Liver (tissue), 9 donors: ENCODE results near the gene ECI2. TPM values are rescaled to one million over a fixed set of nuclear protein-coding genes. Genes with fewer than 3 reads are reported as not detected.

Experiments used
- DNase-seq: peaks from one replicate; pipeline ENCODE4 v3.0.0-alpha.2; 2017; ENCODE audit warnings: low spot score
- H3K27ac ChIP-seq, 2 donors: one replicate each; pipeline ENCODE4 v1.7.0; 2013; ENCODE audit warnings: inconsistent platforms in 2 of 2, low read length in 2 of 2, control low read depth in 1 of 2, low read depth in 1 of 2, mild to moderate bottlenecking in 1 of 2
- H3K27me3 ChIP-seq, 4 donors: one replicate each; pipeline versions ENCODE4 v1.6.1 to v1.7.0; 2013; ENCODE audit warnings: low read length in 3 of 4, inconsistent platforms in 1 of 4, mild to moderate bottlenecking in 1 of 4, moderate library complexity in 1 of 4; ENCODE audit not compliant: control insufficient read depth in 4 of 4, insufficient read depth in 4 of 4
- H3K36me3 ChIP-seq, 4 donors: one replicate each; pipeline versions ENCODE4 v1.6.1 to v1.7.0; 2013; ENCODE audit warnings: low read length in 3 of 4, mild to moderate bottlenecking in 3 of 4, low read depth in 1 of 4, moderate library complexity in 1 of 4; ENCODE audit not compliant: control insufficient read depth in 4 of 4, insufficient read depth in 3 of 4
- H3K4me1 ChIP-seq, 4 donors: one replicate each; pipeline versions ENCODE4 v1.6.1 to v1.7.0; 2013; ENCODE audit warnings: low read length in 3 of 4, mild to moderate bottlenecking in 3 of 4, moderate library complexity in 1 of 4; ENCODE audit not compliant: control insufficient read depth in 4 of 4, insufficient read depth in 4 of 4
- H3K4me3 ChIP-seq, 3 donors: one replicate each; pipeline versions ENCODE4 v1.6.1 to v1.7.0; 2013; ENCODE audit warnings: low read length in 3 of 3, control low read depth in 1 of 3, low read depth in 1 of 3, mild to moderate bottlenecking in 1 of 3
- H3K9ac ChIP-seq, 2 donors: one replicate each; pipeline ENCODE4 v1.7.0; 2013; ENCODE audit warnings: low read length in 2 of 2, mild to moderate bottlenecking in 2 of 2, moderate library complexity in 2 of 2, control low read depth in 1 of 2, low read depth in 1 of 2
- H3K9me3 ChIP-seq, 4 donors: one replicate each; pipeline versions ENCODE4 v1.6.1 to v1.7.0; 2013; ENCODE audit warnings: low read length in 3 of 4; ENCODE audit not compliant: control insufficient read depth in 4 of 4
- CTCF ChIP-seq: fragments of 150-350 bp; IDR thresholded peaks from 2 replicates; pipeline ENCODE4 v1.5.1; 2017; ENCODE audit warnings: improper control_type of control experiment, low read depth, low read length; ENCODE audit not compliant: missing input control
- FOXA2 ChIP-seq: IDR thresholded peaks from 2 replicates; pipeline ENCODE4 v1.6.1; 2016; ENCODE audit warnings: antibody characterized with exemption
- GABPA ChIP-seq, 2 donors: IDR thresholded peaks in 1 of 2; conservative IDR thresholded peaks in 1 of 2; 2 replicates each; pipeline ENCODE4 v1.6.1; 2016; ENCODE audit warnings: antibody characterized with exemption in 2 of 2, mild to moderate bottlenecking in 1 of 2, moderate library complexity in 1 of 2
- HNF4A ChIP-seq, 2 donors: conservative IDR thresholded peaks; 2 replicates each; pipeline ENCODE4 v1.6.1; 2016; ENCODE audit warnings: antibody characterized with exemption in 2 of 2, mild to moderate bottlenecking in 2 of 2
- HNF4G ChIP-seq: IDR thresholded peaks from 2 replicates; pipeline ENCODE4 v1.6.1; 2016; ENCODE audit warnings: antibody characterized with exemption
- JUND ChIP-seq, 2 donors: IDR thresholded peaks; 2 replicates each; pipeline ENCODE4 v1.6.1; 2016; ENCODE audit warnings: antibody characterized with exemption in 2 of 2
- NR2F2 ChIP-seq: IDR thresholded peaks from 2 replicates; pipeline ENCODE4 v1.6.1; 2016; ENCODE audit warnings: antibody characterized with exemption
- RXRA ChIP-seq, 2 donors: IDR thresholded peaks; 2 replicates each; pipeline ENCODE4 v1.6.1; 2017 to 2018; ENCODE audit warnings: antibody characterized with exemption in 2 of 2, mild to moderate bottlenecking in 1 of 2
- SP1 ChIP-seq: IDR thresholded peaks from 2 replicates; pipeline ENCODE4 v1.6.1; 2018; ENCODE audit warnings: antibody characterized with exemption, mild to moderate bottlenecking
- TAF1 ChIP-seq: conservative IDR thresholded peaks from 2 replicates; pipeline ENCODE4 v1.6.1; 2016; ENCODE audit warnings: antibody characterized with exemption, mild to moderate bottlenecking
- YY1 ChIP-seq: IDR thresholded peaks from 2 replicates; pipeline ENCODE4 v1.6.1; 2016; ENCODE audit warnings: antibody characterized with exemption, mild to moderate bottlenecking
- ZBTB33 ChIP-seq: IDR thresholded peaks from 2 replicates; pipeline ENCODE4 v1.6.1; 2016; ENCODE audit warnings: antibody characterized with exemption
- WGBS: extraction: QIAGEN DNeasy Blood & Tissue Kit; methylation state at CpG from one replicate; pipeline ENCODE4 v1.1.7; 2013; 5-methylcytosine and 5-hydroxymethylcytosine counted together
- polyA plus RNA-seq, 2 donors: library from polyadenylated mRNA; stranded (reverse) in 1 of 2; unstranded in 1 of 2; fragments of 200-250 nt in 1 of 2; fragments of >200 nt in 1 of 2; fragmentation: Nextera tagmentation in 1 of 2; extraction: Ambion mirVana in 1 of 2; gene quantifications; one replicate each; pipeline versions ENCODE4 v1.2.1 to v1.2.3, GENCODE V29; 2013 to 2015
- total RNA-seq, 2 donors: library from RNA; depleted of rRNA; stranded (reverse); fragments of >200 nt; gene quantifications; one replicate each; pipeline ENCODE4 v1.2.3, GENCODE V29; 2014
- TF ChIP-seq, protein P1 (sequence below): IDR thresholded peaks from 2 replicates; pipeline ENCODE4 v1.6.1; 2016; ENCODE audit warnings: antibody characterized with exemption
- donor health status: healthy.
- donor health status: healthy.
- donor health status: healthy.
- donor health status: healthy.
- donor health status: healthy.

The ECI2 gene
- total and polyA plus RNA-seq, 4 donors = 79.5 to 158 (median 126) TPM

GRCh38 chr6:4102687-4103244 lies 32.6 kb downstream of the ECI2 start (continued):
- TF ChIP-seq CTCF (no peak), RXRA (IDR thresholded peaks at IDR 0.05) (no peak), NR2F2 (no peak), YY1 (no peak), FOXA2 (no peak)

DNA sequence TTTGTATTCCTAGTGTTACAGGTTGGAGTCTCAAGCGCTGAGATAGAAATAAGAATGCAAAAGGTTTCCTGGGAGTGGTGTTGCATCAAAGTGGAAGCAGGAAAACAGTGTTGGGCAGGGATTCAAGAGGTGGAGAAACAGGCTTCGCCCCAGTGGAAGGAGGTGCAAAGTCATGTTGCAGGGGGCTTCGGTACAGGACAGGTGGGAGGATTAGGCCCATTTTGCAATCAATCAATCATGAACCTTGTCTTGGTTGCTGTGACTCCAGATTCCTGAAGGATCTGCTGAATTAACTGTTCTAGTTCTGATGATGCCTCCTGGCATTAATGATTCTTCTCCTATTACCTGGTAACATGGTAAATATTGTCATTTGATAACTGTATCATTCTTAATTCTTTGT lies 34.1 kb downstream of the ECI2 start:
- 85% methylated on average over 3 of the region's 3 CpGs for WGBS
- H3K4me3 ChIP-seq = no peak overlapping the region

More for the DNA sequence above, 34.1 kb downstream of the ECI2 start:
- Histone ChIP-seq H3K36me3 (no peaks in the 10 kb centered on the region), H3K9ac (no peak overlapping the region), H3K4me1 (peaks cover 0 to 6% (median 0%) of the 10 kb centered on the region in 4 donors), H3K27me3 (no peaks in the 10 kb centered on the region), H3K9me3 (no peaks in the 10 kb centered on the region), H3K27ac (no peak overlapping the region)
- TF ChIP-seq TAF1 = no peak
- no peak for TF ChIP-seq ZBTB33
- TF ChIP-seq NR2F2 = no peak
- TF ChIP-seq, protein P1, sequence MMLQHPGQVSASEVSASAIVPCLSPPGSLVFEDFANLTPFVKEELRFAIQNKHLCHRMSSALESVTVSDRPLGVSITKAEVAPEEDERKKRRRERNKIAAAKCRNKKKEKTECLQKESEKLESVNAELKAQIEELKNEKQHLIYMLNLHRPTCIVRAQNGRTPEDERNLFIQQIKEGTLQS = no peak
- TF ChIP-seq SP1 = no peak
- no peak for TF ChIP-seq YY1
- no peak for TF ChIP-seq HNF4A (conservative IDR thresholded peaks at IDR 0.05)
- TF ChIP-seq RXRA (IDR thresholded peaks at IDR 0.05) = no peak
- no peak for TF ChIP-seq HNF4G
- TF ChIP-seq GABPA (IDR thresholded peaks at IDR 0.05 in 1 of 2, conservative IDR thresholded peaks at IDR 0.05 in 1 of 2) = no peak
- TF ChIP-seq JUND (IDR thresholded peaks at IDR 0.05) = no peak
- no peak for TF ChIP-seq CTCF
- no peak for DNase-seq
